NAMALWA (cell line): ENCODE measurements around the gene YBX1.

Source experiments
- DNase-seq: peaks from one replicate; pipeline ENCODE4 v3.0.0-alpha.2; 2015; ENCODE audit warnings: low spot score

The YBX1 gene

GRCh38 chr1:42734201-42735035 is 52.2 kb downstream of the YBX1 start:
- no peak for DNase-seq

DNA sequence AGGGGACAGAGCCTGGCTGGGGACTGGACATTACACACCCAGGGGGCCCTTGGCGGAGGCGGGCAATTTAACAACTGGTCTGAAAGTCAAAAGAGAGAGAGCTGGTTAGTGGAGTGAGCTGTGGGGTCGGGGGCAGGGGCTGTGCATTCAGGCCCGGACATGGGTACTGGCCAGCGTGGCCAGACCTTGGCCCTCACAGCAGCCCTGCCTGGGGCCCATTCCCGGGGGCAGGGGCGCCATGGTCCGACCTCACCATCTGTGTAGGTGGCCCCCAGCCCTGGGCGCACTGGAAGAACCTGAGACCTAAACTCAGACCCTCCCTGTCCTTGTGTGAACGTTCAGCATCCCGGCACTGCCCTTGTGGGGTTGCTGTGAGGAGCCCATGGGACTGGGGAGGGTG is 52.8 kb downstream of the YBX1 start:
- DNase-seq, result no peak

DNA sequence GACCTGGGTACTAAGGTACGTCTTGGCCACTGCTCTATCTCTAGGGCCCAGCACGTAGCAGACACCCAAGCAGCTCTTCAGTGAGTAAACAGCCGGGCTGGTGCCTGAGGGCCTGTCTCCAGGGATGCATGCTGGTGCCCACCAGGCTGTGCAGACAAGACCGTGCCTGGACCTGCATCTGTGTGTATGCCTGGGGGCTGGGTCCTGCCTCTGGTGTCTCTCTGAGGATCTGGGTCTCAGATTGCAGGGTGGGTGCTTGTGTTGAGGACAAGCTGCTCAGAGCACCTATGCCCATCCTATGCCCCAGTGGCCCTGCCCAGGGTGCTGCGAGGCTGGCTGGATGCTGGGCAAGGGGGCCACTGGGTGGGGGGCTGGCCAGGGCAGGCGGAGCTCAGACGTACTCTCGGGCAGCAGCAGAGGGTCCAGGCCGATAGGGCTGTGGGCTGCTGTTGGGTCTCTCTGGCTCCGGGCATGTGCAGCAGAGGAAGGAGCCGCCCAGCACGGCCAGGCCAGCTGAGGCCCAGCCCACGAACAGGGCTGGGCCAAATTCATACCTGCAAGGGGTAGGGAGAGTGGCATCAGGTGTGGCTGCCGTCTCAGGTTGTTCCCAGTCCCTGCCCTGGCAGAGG is 53.4 kb downstream of the YBX1 start:
- DNase-seq, result no peak

DNA sequence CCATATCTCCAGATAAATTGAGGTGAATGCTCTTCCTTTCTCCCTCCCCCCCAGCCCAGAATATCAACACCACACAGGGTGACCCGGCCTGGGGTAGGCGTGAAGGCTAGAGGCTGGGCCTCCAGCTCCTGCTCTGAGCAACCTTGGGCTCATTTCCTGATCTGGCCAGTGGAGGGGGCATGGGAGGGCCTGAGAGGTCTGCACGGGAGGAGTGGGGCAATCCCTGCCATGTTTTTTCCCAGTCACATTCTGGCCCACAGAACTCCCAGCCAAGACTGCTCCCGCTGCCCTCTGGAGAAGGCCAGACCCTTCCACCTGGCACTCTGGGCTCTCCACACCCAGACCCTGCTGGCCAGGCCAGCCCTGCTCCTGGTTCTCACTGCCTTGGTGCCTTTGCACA is 53.9 kb downstream of the YBX1 start:
- DNase-seq, result peak; percentile 22

GRCh38 chr1:42736571-42737200 is 54.5 kb downstream of the YBX1 start:
- DNase-seq, result no peak

DNA sequence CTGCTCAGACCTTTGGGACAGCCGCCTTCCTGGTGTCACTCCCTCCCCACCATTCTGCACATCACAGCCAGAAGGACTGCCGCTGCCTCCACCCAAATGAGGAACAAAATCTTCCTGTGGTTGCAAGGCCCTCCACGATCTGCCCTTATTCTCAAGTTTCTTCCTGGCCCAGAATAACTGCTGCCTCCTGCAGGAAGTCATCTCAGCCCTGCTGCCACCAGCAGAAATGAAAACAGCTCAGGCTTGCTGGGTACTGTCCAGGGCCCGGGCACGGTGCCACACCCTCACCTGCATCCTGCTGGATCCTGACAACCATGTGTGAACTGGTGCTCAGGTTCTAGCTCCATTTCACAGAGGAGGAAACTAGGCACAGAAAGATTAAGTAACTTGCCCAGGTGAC is 55.0 kb downstream of the YBX1 start:
- peak; percentile 32 for DNase-seq

GRCh38 chr1:42737986-42738677 is 55.9 kb downstream of the YBX1 start:
- DNase-seq, result no peak

GRCh38 chr1:42738678-42739226 is 56.5 kb downstream of the YBX1 start:
- DNase-seq, result no peak

DNA sequence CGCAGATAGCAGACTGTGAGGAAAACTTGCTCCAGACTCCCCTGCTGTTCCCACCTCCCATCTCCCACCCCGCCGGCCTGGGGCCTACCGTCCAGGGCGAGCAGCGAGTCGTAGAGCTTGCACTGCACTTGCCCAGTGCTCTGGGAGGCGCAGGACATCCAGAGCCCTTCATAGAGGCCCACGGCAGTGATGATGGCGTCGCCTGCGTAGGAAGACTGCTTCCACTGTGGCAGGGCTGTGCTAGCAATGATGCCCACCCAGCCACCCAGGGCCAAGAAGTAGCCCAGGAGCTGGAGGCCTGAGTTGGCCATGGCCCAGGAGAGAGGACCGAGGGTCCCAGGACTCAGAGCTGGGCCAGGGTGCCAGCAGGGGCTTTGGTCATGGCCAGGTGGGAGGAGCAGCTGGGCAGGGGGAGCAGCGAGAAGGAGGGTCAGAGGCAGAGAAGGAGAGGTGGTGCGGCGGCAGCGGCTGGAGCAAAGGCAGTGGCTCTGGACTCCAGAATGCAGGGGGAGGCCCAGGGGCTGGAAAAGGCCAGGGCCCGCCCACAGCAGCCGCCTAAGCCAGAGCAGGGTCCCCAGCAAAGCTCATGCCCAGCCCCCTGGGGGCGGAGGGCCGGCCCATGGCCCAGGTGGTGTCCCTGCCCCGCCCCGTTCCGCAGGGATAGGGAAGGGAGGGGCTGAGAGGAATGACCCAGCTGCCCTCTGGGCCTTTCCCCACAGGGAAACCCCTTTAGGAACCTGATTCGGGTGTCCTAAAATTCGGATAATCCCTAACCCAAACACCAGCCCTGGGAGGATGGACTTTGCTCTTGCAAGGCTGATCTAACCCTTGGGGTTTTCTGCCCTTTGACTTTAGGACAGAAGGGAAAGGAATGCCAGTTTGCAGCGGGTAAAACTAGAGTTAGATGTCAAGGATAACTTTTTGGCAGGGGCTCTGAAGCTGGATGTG is 57.8 kb downstream of the YBX1 start, which contains the start of gene CLDN19:
Gene CLDN19, minus strand, starts transcription at position 484 of the 948 bp plus-strand sequence. Its CDS starts 173 bp downstream, at position 311.
- DNase-seq, result no peak

GRCh38 chr1:42740851-42741580 is 58.8 kb downstream of the YBX1 start:
- no peak for DNase-seq

DNA sequence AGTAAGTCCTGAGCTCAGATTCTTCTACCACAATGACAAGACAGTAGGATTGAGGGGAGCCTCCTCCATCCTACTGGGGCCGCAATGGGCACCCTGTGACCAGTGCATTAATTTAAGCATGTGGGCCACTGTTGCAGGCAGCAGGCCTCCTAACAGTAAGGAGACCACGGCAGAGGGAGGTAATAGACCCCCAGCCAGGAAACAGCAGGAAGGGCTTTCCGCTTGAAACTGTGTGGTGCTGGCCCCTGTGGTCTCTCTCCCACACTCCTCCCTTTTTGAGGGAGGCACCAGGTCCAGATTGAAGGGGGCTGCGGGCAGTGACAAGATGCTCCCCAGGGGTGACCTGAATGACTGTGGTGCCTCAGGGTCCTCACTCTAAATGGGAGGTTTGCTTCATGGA is 59.5 kb downstream of the YBX1 start:
- DNase-seq, result no peak

GRCh38 chr1:42742141-42742540 is 59.9 kb downstream of the YBX1 start:
- no peak for DNase-seq

DNA sequence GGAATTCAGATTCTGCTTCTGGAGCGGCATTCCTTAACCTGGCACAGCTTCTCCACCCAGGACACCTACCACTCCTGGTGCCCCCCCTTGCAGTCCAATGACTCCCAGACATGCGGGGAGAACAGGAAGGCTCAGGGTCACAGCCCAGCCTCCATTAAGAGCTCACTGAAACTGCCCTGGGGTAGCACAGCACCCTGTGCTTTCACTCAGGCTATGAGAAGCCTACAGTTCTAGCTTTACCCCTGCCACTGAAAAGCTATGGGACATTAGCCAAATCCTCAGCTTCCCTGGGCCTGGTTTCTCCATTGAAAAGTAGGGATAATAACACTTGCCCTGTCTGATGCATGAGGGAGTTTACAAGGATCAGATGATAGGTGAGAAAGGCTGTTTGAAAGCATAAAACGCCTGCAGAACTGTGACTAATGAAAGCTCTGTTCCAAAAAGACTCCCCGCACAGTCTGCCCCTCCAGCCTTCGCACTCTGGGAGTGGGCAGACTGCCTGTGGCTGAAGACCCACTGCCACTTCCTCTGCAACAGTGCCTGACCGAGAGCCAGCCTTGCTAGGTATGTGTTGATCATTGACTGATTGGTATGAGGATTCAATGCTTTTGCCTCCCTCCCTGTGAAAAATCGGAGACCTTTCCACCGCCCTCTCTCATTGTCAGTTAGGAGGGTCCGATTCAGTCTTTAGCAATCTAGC is 60.5 kb downstream of the YBX1 start:
- no peak for DNase-seq

GRCh38 chr1:42743317-42744147 is 61.3 kb downstream of the YBX1 start:
- no peak for DNase-seq

DNA sequence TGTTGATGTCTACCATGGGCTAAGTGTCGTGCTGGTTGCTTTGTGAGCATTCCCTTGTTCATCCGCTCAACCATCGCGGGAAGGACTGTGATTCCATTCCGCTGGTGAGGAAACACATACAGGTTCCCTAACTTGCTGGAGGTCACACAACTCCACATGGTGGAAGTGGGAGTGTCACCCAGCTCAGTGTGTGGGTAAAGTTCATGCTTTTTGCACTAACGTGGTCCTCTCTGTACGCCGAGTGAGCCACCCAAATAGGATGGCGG is 61.9 kb downstream of the YBX1 start:
- DNase-seq, result no peak

- DNase-seq, result no peak
These were observed 63.6 kb downstream of the YBX1 start for GRCh38 chr1:42745851-42746250.

DNA sequence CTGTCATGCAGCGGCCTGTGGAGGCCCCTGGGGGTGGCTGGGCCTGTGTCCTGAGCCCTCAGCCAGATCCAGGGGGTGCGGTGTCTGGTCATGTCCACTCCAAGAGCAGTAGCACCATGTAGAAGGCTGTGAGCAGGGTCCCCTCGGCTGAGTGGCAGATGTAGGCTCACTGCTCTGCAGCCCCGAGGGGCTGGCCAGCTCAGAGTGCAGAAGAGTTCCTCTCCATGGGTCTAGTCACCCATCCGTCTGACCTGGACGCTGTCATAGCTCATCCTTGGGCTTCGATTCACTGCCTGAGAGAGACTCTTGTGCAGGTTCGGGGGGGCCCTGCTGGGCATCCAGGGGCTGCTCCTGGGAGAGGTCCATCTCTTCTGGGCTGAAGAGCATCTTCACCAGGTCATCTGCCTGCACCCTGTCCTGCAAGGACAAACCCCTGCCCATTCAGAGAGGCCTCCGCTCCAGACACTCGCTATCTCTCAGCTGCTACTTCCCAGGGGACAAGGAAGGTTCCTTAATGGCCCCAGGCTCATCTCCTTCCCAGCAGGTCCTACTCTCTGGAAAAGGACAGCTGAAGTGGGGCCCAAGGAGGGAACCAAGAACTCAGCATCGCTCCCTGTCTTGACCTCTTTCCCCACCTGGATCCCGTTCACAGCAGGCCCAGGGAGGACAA is 64.4 kb downstream of the YBX1 start:
- DNase-seq, result no peak

DNA sequence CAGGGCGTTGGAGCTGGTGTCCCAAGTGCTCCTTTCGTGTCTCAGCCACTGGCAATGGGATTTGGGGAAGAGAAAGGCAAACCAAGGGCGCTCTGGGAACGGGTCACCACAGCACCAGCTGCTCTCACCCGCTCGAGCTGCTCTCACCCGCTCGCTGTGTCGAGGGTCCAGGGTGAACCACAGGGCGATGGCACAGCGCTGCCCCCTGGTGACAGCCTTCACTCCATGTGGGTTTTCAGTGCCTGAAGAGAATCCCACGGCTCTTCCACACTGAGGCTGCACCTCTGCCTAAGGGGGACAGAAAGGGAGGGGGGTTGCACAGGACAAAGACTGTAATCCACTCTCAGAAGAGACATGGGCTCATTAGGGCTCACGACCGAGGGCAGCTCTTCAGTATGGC is 64.9 kb downstream of the YBX1 start:
- peak; percentile 46 for DNase-seq

GRCh38 chr1:42748021-42748420 is 65.8 kb downstream of the YBX1 start:
- DNase-seq, result no peak
